HG02610 (cell line): ENCODE results near the gene PLCE1.

Experiments
- ATAC-seq: cut with Tn5 transposase; IDR thresholded peaks from one replicate; pipeline ENCODE4 v1.9.1; 2021; ENCODE audit warnings: mild to moderate bottlenecking, moderate library complexity; ENCODE audit not compliant: unreplicated experiment

The PLCE1 gene

DNA sequence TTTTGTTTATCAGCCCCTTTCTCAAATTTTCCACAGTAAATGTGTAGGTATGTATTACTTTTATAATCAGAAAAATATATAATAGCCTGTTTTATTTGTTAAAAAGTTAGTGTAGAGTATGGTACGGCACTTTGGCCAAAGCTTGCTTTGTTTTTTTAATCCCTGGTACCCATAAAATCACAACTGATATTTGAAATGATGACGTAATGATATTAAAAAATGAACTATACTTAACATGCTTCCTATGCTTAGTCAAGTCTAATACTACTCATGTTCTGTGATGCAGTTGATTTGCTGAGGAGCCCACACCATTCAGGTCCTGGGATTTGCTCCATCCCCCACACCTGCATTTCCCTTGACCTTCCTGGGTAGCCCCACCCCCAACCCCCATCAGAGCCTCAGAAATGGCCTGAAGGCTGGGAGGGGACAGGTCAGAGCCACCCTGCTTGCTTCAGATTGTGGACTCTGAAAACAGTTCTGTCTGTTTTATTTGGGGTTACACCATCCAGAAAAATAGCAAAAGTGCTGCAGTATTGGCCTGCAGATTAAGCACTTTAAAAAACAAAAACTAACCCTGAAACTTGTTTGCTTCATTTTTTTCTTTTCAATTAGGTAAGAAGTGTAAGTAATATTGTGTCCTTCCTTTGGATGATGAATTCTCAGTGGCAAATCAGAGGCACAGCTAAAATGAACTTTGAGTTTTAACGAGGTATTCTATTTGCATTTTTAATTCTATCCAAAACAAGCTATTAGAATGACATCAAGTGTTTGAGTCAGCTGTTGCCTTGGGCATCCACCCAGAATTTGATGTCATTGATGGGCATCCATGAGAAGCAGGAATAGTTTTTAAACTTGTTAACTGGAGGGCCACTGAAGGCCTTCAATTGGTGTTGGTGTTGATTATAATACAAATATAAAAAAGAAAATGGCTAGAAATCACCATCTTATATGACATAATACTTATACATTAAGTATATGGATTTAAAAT, 23.3 kb downstream of the PLCE1 start:
- no peak for ATAC-seq

DNA sequence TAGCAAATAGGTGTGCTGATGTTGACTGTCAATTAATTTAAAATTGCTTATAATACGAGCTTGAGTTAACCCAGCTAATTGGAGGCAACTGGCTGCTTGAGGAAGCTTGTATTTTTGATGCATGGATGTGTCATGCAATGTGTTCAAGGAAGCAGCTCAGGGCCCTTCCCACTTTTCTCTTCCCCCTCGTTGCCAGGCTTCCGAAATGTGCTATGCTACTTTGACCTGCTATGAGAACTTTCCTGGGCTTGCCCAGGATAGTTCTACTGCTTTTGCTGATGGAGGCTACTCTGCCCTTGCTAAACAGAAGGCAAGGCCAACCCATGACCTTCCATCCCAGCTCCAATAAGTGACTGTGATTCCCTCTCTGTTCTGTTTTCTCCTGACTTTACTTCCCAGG, 24.4 kb downstream of the PLCE1 start:
- ATAC-seq: no peak

DNA sequence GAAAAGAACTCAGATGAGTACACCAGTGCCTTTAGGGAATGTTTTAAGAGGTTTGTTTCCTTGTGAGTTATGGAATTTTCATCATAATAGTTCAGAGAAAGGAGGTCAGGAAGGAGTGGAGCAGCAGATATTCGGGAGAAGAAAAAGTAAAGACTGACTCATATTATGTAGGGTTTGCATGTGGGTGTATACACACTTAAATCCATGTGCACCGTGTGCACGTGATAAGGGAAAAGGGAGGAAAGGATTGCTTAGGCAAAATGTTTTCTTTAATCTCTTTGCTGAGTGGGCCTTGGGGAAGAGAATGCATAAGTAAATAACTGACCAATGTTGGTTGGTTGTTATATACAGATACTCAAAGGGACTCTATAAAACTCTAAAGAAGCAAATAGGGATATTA, 30.2 kb downstream of the PLCE1 start:
- ATAC-seq: no peak

DNA sequence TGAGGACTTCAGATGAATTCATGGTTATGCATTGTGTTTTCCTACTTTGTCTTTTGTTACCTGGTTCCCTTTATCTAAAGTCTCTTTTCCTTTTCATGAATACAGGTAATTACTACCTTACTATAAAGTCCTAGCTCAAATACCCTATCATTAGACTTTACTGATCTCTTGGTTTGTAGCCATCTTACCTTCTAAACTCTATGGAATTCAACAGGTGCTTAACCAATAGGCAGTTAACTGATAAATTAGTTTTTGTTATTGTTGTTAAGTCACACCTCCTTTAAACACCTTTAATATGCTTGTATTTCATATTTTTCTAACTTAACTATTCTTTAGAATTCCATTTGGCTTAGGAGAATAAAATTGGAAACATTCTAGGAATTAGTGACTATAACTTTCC, 30.7 kb downstream of the PLCE1 start:
- ATAC-seq: no peak

DNA sequence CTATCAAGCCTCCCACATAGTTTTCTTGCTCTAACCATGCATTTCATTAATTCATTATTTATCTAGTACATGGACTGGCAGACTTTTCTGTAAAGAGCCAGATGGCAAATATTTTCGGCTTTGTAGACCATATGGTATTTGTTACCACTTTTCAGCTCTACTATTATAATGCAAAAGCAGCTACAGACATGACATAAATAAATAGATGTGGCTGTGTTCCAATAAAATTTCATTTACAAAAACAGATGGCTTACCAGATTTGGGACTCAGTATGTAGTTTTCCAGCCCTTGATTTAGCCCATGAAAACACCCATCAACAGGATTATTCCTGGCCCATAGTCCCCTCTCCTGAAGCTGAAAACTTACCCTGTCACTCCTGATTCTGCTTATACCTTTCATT, 32.1 kb downstream of the PLCE1 start:
- no peak for ATAC-seq

DNA sequence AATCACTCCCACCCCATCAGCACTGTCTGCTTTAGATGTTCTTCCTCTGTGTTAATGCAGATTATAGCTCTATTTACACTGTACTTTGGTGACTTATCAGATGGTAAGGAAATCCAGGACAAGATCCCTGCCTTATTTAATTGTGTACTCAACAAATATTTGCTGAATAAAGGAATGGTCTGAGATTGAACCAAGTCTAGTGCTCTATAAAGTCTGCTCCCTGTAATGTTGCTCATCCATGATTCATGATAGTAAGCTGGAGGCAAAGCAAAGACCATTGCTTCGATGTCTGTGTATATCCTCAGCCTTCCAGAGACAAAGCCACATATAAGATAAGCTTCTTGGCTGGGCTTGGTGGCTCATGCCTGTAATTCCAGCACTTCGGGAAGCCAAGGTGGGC, 33.5 kb downstream of the PLCE1 start:
- no peak for ATAC-seq

DNA sequence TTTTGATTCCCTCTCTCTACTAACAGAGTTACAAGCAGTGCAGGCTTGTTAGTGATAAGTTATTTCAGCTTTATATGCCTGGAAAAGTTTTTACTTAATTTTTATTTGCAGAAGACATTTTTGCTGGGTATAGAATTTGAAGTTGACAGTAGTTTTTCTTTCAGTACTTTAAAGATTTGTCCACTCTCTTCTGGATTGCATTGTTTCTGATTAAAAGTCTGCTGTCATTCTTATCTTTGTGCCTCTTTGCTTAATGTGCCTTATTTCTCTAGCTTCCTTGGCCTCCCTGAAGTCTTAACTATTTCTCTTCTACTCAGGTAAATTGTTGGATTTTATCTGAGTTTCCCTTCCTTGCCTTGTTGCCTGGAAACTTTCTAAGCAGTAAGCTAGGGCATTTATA, 36.2 kb downstream of the PLCE1 start:
- no peak for ATAC-seq

DNA sequence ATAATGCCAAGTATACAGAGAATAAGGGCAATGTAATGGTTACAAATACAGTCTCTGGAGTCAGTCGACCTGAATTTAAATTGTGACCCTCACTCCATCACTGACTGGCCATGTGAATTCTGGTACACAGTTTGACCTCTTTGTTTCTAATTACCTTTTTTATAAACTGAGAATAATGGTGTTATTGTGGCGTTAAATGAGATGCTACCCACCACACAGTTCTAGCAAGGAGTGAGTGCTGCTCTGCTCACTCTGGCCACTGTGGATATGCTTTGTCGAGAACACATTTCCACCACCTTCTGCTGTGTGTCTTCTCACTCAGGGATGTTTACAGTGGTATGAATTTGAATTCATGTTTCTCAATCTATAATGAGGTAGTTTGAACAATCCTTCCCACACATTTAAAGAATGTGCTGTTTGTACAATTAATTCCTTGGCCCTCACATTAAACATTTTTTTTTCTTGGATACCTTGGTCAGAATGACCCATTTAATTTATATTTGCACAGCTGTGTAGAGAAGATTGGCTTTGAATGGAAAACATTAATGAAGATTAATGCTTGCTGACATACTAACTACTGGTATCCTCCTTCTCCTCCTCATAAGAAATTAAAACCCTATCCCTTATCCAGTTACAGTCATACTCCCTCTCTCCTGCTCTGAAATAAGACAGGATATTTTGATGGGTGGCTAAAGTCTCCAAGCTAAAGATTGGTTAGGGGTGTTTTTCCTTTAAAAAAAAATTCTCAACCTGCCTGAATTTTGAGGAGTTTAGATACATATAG, 42.4 kb downstream of the PLCE1 start:
- ATAC-seq: no peak

DNA sequence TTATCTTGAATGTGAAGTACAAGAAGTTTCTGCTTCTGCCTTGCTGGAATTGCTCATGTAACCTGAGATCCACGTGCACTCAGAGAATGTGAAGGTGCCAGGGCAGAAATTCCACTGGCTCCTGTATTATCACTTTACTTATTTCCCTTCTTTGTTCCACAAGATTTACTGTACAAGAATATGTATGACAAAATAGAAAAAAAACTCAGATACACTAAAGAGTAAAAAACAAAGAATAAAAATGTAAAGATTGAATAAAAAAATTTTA, 43.0 kb downstream of the PLCE1 start:
- ATAC-seq: no peak

DNA sequence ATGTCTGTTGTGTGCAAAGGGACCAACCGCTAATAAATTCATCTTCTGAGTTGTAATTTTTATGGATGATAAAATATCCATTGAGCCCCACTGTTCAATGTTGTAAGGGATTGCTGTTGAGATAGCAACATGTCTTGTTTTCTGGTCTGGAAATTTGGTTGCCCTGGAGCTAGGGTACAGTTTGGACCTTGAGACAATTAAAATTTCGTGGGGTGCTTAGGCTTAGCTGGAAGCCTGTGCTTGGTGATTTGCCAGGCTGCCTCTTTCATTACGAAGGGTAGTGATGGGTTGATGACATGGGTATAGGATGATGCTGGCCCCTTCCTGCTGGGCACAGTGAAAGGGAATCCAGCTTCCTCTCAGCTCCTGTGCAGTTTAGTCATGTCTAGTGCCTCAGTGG, 43.6 kb downstream of the PLCE1 start:
- ATAC-seq: no peak

DNA sequence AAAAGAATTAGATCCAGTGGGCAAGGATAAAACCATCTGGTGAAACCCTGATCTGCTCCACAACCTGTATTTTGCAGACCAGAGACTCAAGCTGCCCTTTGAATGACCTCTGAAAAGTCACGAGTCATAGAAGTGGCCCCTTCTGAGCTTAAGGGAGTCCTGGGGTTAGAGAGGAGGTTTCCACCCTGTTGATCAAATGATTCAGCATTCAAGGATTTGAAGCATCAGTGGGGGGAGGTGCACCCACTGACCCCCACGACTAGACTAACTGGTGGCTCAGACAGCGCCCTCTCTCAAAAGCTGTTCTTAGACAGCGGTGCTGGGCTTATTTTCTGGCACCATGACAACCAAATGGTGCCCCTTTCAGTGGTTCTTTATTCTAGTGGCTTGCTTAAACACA, 44.3 kb downstream of the PLCE1 start:
- ATAC-seq: no peak

DNA sequence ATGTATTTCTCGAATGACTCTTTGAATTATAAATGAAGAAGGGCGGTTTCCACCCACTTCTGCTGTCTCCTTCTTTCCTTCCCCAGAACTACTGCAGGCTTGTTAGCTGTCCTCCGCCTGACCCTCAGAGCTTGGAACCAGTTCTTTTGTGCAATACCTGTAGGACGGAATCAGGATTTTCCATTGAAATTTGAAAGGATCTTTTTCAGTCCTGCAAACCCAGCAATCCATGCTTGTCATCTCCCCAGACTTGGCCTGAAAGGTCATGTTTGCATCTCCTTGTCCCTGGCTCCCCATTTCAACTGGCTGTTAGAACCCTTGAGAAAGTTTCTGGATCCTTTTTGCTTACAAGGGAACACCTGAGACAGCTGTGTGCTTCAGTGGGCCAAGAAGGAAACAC, 47.5 kb downstream of the PLCE1 start:
- ATAC-seq: no peak

DNA sequence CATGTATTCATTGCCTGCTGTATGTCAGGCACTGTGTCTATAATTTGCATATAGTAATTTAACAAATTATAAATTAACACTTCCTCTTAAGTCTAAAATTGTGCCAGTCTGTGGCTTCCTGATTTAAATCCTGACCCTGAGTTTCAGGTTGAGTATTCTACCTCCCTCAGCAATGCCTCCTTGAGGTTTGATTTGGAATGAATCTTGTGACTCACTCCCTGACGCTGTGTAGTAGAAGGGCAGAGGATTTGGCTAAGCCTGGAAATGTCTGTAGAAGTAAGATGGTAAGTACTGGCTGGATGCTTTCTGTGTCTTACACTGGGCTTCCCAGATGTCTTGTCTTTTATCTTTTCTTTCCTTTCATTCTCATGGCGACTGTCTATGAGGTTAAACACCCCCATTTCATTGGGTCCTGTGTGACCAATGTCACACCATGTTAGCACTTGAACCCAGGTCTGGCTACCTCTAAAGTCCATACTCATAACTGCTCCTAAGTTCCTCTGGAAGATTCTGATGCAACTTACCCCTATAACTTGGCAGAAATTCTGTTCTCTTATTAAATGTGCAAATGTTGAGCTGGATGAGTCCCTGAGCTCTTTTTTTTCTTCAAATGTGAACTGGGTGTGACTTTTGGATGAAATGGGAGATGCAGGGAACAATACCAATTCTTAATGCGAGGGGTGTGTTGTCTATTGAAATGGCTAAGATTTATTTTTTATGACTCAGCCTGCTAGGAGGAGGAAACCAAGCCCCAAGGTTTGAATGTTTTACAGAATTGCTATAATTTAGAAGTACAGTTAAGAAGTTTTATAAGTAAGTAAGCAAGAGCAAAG, 48.5 kb downstream of the PLCE1 start:
- no peak for ATAC-seq

DNA sequence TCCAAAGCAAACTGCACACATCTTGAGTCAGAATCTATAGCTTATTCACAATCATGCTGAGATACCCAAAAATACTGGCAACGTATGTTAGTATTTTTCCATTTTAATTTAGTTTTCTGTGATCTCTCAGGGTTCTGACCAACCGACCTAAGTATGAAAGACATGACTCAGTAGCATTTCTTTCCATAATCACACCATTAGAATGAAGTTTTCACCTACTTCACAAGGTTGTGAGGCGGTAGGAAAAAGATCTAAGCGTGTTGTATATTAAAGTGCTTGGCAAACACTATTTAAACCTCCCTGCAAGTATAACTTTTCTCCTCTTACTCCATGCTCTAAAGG, 49.1 kb downstream of the PLCE1 start:
- no peak for ATAC-seq
